Measurements from ENCODE around the gene ATP2B2.

DNA sequence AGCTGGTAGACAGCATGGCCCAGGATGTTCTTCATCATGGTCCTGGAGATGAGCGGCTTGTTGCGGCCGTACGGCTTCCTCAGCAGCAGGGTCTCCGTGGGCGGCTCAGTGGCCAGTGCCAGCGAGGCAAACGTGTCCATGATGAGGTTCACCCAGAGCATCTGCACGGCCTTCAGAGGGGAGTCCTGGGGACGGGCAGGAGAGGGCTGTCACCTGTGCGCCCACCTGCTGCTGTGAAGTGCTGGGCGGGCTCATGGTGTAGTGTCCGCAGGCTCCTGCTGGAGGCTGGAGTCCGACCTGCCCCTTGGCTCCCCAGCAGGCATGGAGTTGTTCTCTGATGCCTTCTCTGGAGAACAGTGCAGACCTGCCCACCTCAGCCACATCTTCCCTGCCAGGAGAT, 162.6 kb downstream of the ATP2B2 start:
- no peak for TF ChIP-seq POLR2A (IDR thresholded peaks at IDR 0.05)
- TF ChIP-seq, protein P1, sequence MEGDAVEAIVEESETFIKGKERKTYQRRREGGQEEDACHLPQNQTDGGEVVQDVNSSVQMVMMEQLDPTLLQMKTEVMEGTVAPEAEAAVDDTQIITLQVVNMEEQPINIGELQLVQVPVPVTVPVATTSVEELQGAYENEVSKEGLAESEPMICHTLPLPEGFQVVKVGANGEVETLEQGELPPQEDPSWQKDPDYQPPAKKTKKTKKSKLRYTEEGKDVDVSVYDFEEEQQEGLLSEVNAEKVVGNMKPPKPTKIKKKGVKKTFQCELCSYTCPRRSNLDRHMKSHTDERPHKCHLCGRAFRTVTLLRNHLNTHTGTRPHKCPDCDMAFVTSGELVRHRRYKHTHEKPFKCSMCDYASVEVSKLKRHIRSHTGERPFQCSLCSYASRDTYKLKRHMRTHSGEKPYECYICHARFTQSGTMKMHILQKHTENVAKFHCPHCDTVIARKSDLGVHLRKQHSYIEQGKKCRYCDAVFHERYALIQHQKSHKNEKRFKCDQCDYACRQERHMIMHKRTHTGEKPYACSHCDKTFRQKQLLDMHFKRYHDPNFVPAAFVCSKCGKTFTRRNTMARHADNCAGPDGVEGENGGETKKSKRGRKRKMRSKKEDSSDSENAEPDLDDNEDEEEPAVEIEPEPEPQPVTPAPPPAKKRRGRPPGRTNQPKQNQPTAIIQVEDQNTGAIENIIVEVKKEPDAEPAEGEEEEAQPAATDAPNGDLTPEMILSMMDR (IDR thresholded peaks at IDR 0.05): no peak
- TF ChIP-seq POLR2AphosphoS5 (IDR thresholded peaks at IDR 0.05): no peak
- TF ChIP-seq EP300 (IDR thresholded peaks at IDR 0.05; ENCODE audit: low read depth): no peak

All from transverse colon (tissue), 4 donors.